H1 (cell line): ENCODE results near the gene KBTBD13. TPM values are rescaled to one million over a fixed set of nuclear protein-coding genes. Genes with fewer than 3 reads are reported as not detected.

Experiments used
- BACH1 ChIP-seq: IDR thresholded peaks from 2 replicates; pipeline ENCODE4 v1.6.1; 2012; ENCODE audit warnings: low read length, improper control_type of control experiment
- BRCA1 ChIP-seq: IDR thresholded peaks from 2 replicates; pipeline ENCODE4 v1.6.1; 2012; ENCODE audit warnings: low read depth, low read length, improper control_type of control experiment
- CHD1 ChIP-seq: IDR thresholded peaks from 2 replicates; pipeline ENCODE4 v1.6.1; 2012; ENCODE audit warnings: low read depth, low read length, improper control_type of control experiment
- CREB1 ChIP-seq: IDR thresholded peaks from 2 replicates; pipeline ENCODE4 v1.6.1; 2012; ENCODE audit warnings: inconsistent platforms
- GABPA ChIP-seq: IDR thresholded peaks from 2 replicates; pipeline ENCODE4 v1.6.1; 2011; ENCODE audit warnings: mild to moderate bottlenecking, low read length, moderate library complexity, borderline replicate concordance; ENCODE audit not compliant: insufficient read depth
- GTF2F1 ChIP-seq: IDR thresholded peaks from 2 replicates; pipeline ENCODE4 v1.6.1; 2012; ENCODE audit warnings: low read depth, low read length, improper control_type of control experiment, borderline replicate concordance
- HDAC2 ChIP-seq, 2 experiments: fragments of 300-600 bp in 1 of 2; sonication (generic) in 1 of 2; IDR thresholded peaks; 2 replicates each; pipeline ENCODE4 v1.6.1; 2011 to 2012; ENCODE audit warnings: low read depth in 2 of 2, low read length in 2 of 2, mild to moderate bottlenecking in 2 of 2, moderate library complexity in 2 of 2, borderline replicate concordance in 1 of 2, inconsistent platforms in 1 of 2
- JUND ChIP-seq: IDR thresholded peaks from 2 replicates; pipeline ENCODE4 v1.6.1; 2011; ENCODE audit warnings: mild to moderate bottlenecking, improper control_type of control experiment, low read length
- KDM4A ChIP-seq: IDR thresholded peaks from one replicate; pipeline ENCODE4 v1.7.1; 2012; ENCODE audit warnings: low read depth, mild to moderate bottlenecking, moderate library complexity, low read length, inconsistent platforms; ENCODE audit not compliant: severe bottlenecking
- NANOG ChIP-seq: IDR thresholded peaks from 2 replicates; pipeline ENCODE4 v1.6.1; 2011; ENCODE audit warnings: low read length, low read depth, mild to moderate bottlenecking, inconsistent platforms; ENCODE audit not compliant: insufficient read depth, poor library complexity, severe bottlenecking
- NRF1 ChIP-seq: IDR thresholded peaks from 2 replicates; pipeline ENCODE4 v1.6.1; 2011; ENCODE audit warnings: mild to moderate bottlenecking, low read depth, low read length, improper control_type of control experiment
- PHF8 ChIP-seq: fragments of 200-600 bp; sonication (generic); conservative IDR thresholded peaks from 2 replicates; pipeline ENCODE4 v1.7.1; 2012; ENCODE audit warnings: low read depth, mild to moderate bottlenecking, inconsistent platforms, low read length, moderate library complexity
- POLR2A ChIP-seq, 2 experiments: IDR thresholded peaks; 1 replicate in 1 of 2; 2 replicates in 1 of 2; pipeline ENCODE4 v1.6.1; 2011; ENCODE audit warnings: low read depth in 2 of 2, low read length in 2 of 2, mild to moderate bottlenecking in 2 of 2; ENCODE audit errors: control extremely low read depth in 1 of 2
- SIX5 ChIP-seq: IDR thresholded peaks from 2 replicates; pipeline ENCODE4 v1.6.1; 2011; ENCODE audit warnings: mild to moderate bottlenecking, low read depth, low read length
- SP4 ChIP-seq: IDR thresholded peaks from 2 replicates; pipeline ENCODE4 v1.6.1; 2012; ENCODE audit warnings: low read length, inconsistent platforms
- TAF1 ChIP-seq: IDR thresholded peaks from 2 replicates; pipeline ENCODE4 v1.6.1; 2011; ENCODE audit warnings: mild to moderate bottlenecking, low read depth, low read length
- TBP ChIP-seq: IDR thresholded peaks from 2 replicates; pipeline ENCODE4 v1.6.1; 2011; ENCODE audit warnings: low read depth, low read length, improper control_type of control experiment
- polyA plus RNA-seq, 7 experiments: library from polyadenylated mRNA; depleted of rRNA in 3 of 7; stranded (reverse) in 5 of 7; unstranded in 2 of 7; fragments of >200 nt in 5 of 7; fragments of 200-250 nt in 2 of 7; gene quantifications; 1 replicate in 5 of 7; 2 replicates in 1 of 7; 4 replicates in 1 of 7; pipeline versions ENCODE4 v1.2.1 to v1.2.3, GENCODE V29; 2011 to 2013; ENCODE audit warnings: missing spikeins in 2 of 7, mixed read lengths in 2 of 7
- total RNA-seq: library from RNA; stranded (reverse); fragmentation: NEBNext Ultra II Directional; extraction: Animal tissue kit (Norgen Biotek cat#: 25700); gene quantifications from 2 replicates; pipeline ENCODE4 v1.2.1, GENCODE V29; 2021
- TF ChIP-seq, protein P1 (sequence below): IDR thresholded peaks from 2 replicates; pipeline ENCODE4 v1.6.1; 2012; ENCODE audit warnings: inconsistent platforms
- TF ChIP-seq, protein P2 (sequence below), 3 experiments: IDR thresholded peaks; 1 replicate in 2 of 3; 2 replicates in 1 of 3; pipeline versions ENCODE4 v1.5.1 to v1.6.1; 2011; ENCODE audit warnings: low read length in 3 of 3, mild to moderate bottlenecking in 3 of 3, inconsistent platforms in 2 of 3, low read depth in 1 of 3, moderate library complexity in 1 of 3; ENCODE audit not compliant: insufficient read depth in 1 of 3; ENCODE audit errors: control extremely low read depth in 1 of 3
- TF ChIP-seq, protein P3 (sequence below): IDR thresholded peaks from 2 replicates; pipeline ENCODE4 v1.6.1; 2012; ENCODE audit warnings: low read length, inconsistent platforms

KBTBD13 gene
- total and polyA plus RNA-seq, 2 of the 8 experiments (the other 6 are each of a cell fraction or from before 2014, with no cell fraction given) = not detected

DNA sequence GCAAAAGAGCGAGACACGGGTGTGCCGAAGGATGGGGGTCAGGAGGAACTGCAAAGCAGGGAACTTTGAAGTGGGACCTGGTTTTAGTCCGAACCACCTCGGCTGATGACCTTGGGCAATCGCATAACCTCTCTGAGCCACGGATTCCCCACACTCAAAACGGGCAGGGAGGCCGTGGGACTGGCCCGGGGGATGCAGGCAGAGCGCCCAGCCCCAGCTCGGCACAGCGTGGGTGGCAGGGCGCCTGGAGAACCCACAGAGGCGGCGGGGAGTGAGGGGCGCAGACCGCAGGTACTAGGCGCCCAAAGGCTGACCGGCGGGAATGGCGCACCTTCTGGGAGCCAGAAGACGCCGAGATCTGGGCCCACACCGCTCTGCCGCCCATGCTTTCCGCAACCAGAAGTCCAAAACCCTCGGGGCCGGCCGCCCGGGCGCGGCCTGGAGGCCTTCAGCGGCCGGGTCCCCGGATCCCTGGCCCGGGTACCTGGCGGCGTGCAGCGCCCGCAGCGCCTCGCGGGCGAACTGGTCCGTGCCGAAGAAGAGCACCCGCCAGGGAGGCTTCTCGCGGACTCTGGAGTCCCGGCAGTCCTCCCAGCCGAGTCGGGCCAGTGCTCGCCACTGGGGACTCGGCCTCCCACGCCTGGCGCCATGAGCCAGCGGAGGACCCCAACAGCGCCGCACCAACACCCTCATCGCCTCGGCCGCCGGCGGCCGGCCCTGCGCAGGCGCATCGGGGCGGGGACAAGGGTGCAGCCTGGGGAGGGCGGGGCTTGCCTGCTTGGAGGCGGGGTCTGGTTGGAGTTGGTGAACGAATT, 47.4 kb upstream of the KBTBD13 start, which contains the start of gene MTFMT (continued):
- TF ChIP-seq HDAC2 (IDR thresholded peaks at IDR 0.05; ENCODE audit: borderline replicate concordance in 1 of 2, low read depth in 2 of 2, low read length in 2 of 2) (peak in 1 of 2 experiments; percentile 50; a peak in 1 of 4 replicates), CHD1 (no peak), JUND (no peak), TBP (no peak; the same call in 1 of the 2 replicates), KDM4A (peak; percentile 90), NANOG (no peak), BRCA1 (no peak), GTF2F1 (no peak), POLR2A (IDR thresholded peaks at IDR 0.05; ENCODE audit: control extremely low read depth in 1 of 2, low read depth in 2 of 2, low read length in 2 of 2) (peak; percentile 89 to 90), SP4 (no peak), SIX5 (no peak), TAF1 (peak; percentile 71; the same call in 1 of the 2 replicates), BACH1 (no peak), GABPA (no peak), NRF1 (peak; percentile 89), CREB1 (no peak), PHF8 (peak; percentile 93)
- TF ChIP-seq, protein P1, sequence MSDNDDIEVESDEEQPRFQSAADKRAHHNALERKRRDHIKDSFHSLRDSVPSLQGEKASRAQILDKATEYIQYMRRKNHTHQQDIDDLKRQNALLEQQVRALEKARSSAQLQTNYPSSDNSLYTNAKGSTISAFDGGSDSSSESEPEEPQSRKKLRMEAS = 0 out of 2 replicates have a peak, but pooled peaks have one; percentile 19
- TF ChIP-seq, protein P2, sequence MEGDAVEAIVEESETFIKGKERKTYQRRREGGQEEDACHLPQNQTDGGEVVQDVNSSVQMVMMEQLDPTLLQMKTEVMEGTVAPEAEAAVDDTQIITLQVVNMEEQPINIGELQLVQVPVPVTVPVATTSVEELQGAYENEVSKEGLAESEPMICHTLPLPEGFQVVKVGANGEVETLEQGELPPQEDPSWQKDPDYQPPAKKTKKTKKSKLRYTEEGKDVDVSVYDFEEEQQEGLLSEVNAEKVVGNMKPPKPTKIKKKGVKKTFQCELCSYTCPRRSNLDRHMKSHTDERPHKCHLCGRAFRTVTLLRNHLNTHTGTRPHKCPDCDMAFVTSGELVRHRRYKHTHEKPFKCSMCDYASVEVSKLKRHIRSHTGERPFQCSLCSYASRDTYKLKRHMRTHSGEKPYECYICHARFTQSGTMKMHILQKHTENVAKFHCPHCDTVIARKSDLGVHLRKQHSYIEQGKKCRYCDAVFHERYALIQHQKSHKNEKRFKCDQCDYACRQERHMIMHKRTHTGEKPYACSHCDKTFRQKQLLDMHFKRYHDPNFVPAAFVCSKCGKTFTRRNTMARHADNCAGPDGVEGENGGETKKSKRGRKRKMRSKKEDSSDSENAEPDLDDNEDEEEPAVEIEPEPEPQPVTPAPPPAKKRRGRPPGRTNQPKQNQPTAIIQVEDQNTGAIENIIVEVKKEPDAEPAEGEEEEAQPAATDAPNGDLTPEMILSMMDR (IDR thresholded peaks at IDR 0.05; ENCODE audit: control extremely low read depth in 1 of 3, insufficient read depth in 1 of 3, low read depth in 1 of 3, low read length in 3 of 3) = no peak; a peak in 1 of 4 replicates
- TF ChIP-seq, protein P3, sequence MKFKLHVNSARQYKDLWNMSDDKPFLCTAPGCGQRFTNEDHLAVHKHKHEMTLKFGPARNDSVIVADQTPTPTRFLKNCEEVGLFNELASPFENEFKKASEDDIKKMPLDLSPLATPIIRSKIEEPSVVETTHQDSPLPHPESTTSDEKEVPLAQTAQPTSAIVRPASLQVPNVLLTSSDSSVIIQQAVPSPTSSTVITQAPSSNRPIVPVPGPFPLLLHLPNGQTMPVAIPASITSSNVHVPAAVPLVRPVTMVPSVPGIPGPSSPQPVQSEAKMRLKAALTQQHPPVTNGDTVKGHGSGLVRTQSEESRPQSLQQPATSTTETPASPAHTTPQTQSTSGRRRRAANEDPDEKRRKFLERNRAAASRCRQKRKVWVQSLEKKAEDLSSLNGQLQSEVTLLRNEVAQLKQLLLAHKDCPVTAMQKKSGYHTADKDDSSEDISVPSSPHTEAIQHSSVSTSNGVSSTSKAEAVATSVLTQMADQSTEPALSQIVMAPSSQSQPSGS = no peak
